Stromal cell of bone marrow (primary cell): ENCODE measurements around the gene EFNB2.

ENCODE experiments used
- DNase-seq: peaks from one replicate; pipeline ENCODE4 v3.0.0-alpha.2; 2012; ENCODE audit warnings: low read depth

EFNB2 gene

GRCh38 chr13:106445996-106446395 lies 89.5 kb downstream of the EFNB2 start:
- DNase-seq: no peak

GRCh38 chr13:106443607-106444322 lies 91.7 kb downstream of the EFNB2 start:
- DNase-seq: no peak

GRCh38 chr13:106440866-106441265 lies 94.6 kb downstream of the EFNB2 start:
- DNase-seq: no peak
